HepG2 (cell line): ENCODE results near the gene FUBP3. TPM values are rescaled to one million over a fixed set of nuclear protein-coding genes. Genes with fewer than 3 reads are reported as not detected.

Source experiments
- HOXA7 ChIP-seq: sonication (generic); formaldehyde crosslinking; IDR thresholded peaks from 2 replicates; pipeline ENCODE4 v1.8.1; 2022; ENCODE audit warnings: mild to moderate bottlenecking, missing genetic modification reagents, moderate library complexity
- MATR3 ChIP-seq: sonication (generic); formaldehyde crosslinking; IDR thresholded peaks from 2 replicates; pipeline ENCODE4 v1.4.0; 2020; ENCODE audit warnings: missing genetic modification reagents
- NFYC ChIP-seq: IDR thresholded peaks from 2 replicates; pipeline ENCODE4 v1.6.1; 2016; ENCODE audit warnings: missing genetic modification reagents, missing compliant biosample characterization
- PAF1 ChIP-seq: IDR thresholded peaks from 2 replicates; pipeline ENCODE4 v1.6.1; 2016; ENCODE audit warnings: missing genetic modification reagents, missing compliant biosample characterization
- PAX8 ChIP-seq: sonication (generic); formaldehyde crosslinking; IDR thresholded peaks from 2 replicates; pipeline ENCODE4 v1.8.0; 2022; ENCODE audit warnings: mild to moderate bottlenecking, missing genetic modification reagents, borderline replicate concordance
- PHF21A ChIP-seq: sonication (generic); formaldehyde crosslinking; IDR thresholded peaks from 2 replicates; pipeline ENCODE4 v1.5.0; 2020; ENCODE audit warnings: mild to moderate bottlenecking, missing genetic modification reagents
- PTBP1 ChIP-seq: fragments of 200-400 bp; formaldehyde crosslinking; IDR thresholded peaks from 2 replicates; pipeline ENCODE4 v1.6.1; 2018; ENCODE audit warnings: low read length, low read depth; ENCODE audit not compliant: poor library complexity, severe bottlenecking
- SMARCC2 ChIP-seq: fragments of 450-650 bp; IDR thresholded peaks from 2 replicates; pipeline ENCODE4 v1.6.1; 2017; ENCODE audit warnings: antibody characterized with exemption, mild to moderate bottlenecking
- ZFY ChIP-seq: sonication (generic); formaldehyde crosslinking; IDR thresholded peaks from 2 replicates; pipeline ENCODE4 v1.4.0; 2020; ENCODE audit warnings: missing genetic modification reagents
- ZNF17 ChIP-seq: sonication (generic); formaldehyde crosslinking; IDR thresholded peaks from 2 replicates; pipeline ENCODE4 v1.5.0; 2020; ENCODE audit warnings: mild to moderate bottlenecking, missing genetic modification reagents
- ZNF510 ChIP-seq: sonication (generic); formaldehyde crosslinking; IDR thresholded peaks from 2 replicates; pipeline ENCODE4 v1.4.0; 2020; ENCODE audit warnings: low read depth, mild to moderate bottlenecking, missing genetic modification reagents
- ZNF629 ChIP-seq: sonication (generic); formaldehyde crosslinking; conservative IDR thresholded peaks from 2 replicates; pipeline ENCODE4 v1.5.0; 2020; ENCODE audit warnings: missing genetic modification reagents
- ZSCAN9 ChIP-seq: IDR thresholded peaks from 2 replicates; pipeline ENCODE4 v1.6.1; 2016; ENCODE audit warnings: borderline replicate concordance
- polyA plus RNA-seq, 8 experiments: library from polyadenylated mRNA; depleted of rRNA in 3 of 8; stranded (reverse) in 7 of 8; unstranded in 1 of 8; fragments of >200 nt; fragmentation: Illumina TruSeq in 4 of 8; extraction: Trizol in 4 of 8; gene quantifications; 2 replicates each; pipeline versions ENCODE4 v1.2.1 to v1.2.3, GENCODE V29; 2011 to 2016; ENCODE audit warnings: low read depth in 4 of 8, missing spikeins in 1 of 8, mixed read lengths in 1 of 8; ENCODE audit not compliant: insufficient read depth in 1 of 8
- total RNA-seq, 5 experiments: library from RNA; depleted of rRNA; stranded (reverse); fragments of >200 nt; fragmentation: Illumina TruSeq; extraction: Trizol; gene quantifications; 2 replicates each; pipeline ENCODE4 v1.2.3, GENCODE V29; 2016; ENCODE audit warnings: low read depth in 1 of 5
- TF ChIP-seq, protein P1 (sequence below): sonication (generic); formaldehyde crosslinking; IDR thresholded peaks from 2 replicates; pipeline ENCODE4 v1.5.0; 2020; ENCODE audit warnings: mild to moderate bottlenecking, missing genetic modification reagents, borderline replicate concordance
- TF ChIP-seq, protein P2 (sequence below): sonication (generic); formaldehyde crosslinking; IDR thresholded peaks from 2 replicates; pipeline ENCODE4 v1.5.1; 2020; ENCODE audit warnings: missing genetic modification reagents, mild to moderate bottlenecking, borderline replicate concordance
- TF ChIP-seq, protein P3 (sequence below): sonication (generic); formaldehyde crosslinking; IDR thresholded peaks from 2 replicates; pipeline ENCODE4 v1.9.0; 2021; ENCODE audit warnings: missing genetic modification reagents, mild to moderate bottlenecking, borderline replicate concordance
- TF ChIP-seq, protein P4 (sequence below): sonication (generic); formaldehyde crosslinking; IDR thresholded peaks from 2 replicates; pipeline ENCODE4 v1.4.0; 2020; ENCODE audit warnings: low read depth, mild to moderate bottlenecking, missing genetic modification reagents
- TF ChIP-seq, protein P5 (sequence below): sonication (generic); formaldehyde crosslinking; IDR thresholded peaks from 2 replicates; pipeline ENCODE4 v1.4.0; 2020; ENCODE audit warnings: missing genetic modification reagents

FUBP3 gene
- total and polyA plus RNA-seq, 2 of the 13 experiments (the other 11 are each of a cell fraction or from before 2014, with no cell fraction given): 28.7 to 40.0 TPM

DNA sequence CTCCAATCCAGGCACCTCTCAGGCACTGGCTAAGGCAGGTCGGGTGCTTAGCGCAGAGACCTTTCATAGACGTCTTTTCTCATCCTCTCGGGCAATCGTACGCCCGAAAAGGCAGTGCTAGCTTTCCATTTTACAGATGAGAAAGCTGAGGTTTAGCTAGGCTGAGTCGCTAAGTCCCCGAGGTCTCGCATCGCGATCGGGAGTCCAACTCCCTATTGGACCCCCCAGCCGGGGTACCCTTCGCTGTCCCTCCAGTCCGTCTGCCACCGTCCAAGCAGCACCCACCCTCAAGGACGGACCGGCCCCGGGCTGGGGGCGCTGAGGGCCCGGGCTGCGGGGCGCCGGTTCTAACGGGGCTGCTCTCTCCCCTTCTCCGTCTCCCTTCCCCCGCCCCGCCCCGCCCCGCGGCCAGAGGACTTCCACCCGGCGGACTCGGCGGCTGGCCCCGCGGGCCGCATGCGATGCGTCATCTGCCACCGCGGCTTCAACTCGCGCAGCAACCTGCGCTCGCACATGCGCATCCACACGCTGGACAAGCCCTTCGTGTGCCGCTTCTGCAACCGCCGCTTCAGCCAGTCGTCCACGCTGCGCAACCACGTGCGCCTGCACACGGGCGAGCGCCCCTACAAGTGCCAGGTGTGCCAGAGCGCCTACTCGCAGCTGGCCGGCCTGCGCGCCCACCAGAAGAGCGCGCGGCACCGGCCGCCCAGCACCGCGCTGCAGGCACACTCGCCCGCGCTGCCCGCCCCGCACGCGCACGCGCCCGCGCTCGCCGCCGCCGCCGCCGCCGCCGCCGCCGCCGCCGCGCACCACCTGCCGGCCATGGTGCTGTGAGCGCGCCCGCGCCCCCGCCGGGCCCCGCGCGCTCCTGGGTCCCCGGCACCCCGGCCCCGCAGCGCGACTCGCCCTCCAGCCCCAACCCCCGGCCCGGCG is 101.7 kb downstream of the FUBP3 start (continued):
- TF ChIP-seq, protein P1, sequence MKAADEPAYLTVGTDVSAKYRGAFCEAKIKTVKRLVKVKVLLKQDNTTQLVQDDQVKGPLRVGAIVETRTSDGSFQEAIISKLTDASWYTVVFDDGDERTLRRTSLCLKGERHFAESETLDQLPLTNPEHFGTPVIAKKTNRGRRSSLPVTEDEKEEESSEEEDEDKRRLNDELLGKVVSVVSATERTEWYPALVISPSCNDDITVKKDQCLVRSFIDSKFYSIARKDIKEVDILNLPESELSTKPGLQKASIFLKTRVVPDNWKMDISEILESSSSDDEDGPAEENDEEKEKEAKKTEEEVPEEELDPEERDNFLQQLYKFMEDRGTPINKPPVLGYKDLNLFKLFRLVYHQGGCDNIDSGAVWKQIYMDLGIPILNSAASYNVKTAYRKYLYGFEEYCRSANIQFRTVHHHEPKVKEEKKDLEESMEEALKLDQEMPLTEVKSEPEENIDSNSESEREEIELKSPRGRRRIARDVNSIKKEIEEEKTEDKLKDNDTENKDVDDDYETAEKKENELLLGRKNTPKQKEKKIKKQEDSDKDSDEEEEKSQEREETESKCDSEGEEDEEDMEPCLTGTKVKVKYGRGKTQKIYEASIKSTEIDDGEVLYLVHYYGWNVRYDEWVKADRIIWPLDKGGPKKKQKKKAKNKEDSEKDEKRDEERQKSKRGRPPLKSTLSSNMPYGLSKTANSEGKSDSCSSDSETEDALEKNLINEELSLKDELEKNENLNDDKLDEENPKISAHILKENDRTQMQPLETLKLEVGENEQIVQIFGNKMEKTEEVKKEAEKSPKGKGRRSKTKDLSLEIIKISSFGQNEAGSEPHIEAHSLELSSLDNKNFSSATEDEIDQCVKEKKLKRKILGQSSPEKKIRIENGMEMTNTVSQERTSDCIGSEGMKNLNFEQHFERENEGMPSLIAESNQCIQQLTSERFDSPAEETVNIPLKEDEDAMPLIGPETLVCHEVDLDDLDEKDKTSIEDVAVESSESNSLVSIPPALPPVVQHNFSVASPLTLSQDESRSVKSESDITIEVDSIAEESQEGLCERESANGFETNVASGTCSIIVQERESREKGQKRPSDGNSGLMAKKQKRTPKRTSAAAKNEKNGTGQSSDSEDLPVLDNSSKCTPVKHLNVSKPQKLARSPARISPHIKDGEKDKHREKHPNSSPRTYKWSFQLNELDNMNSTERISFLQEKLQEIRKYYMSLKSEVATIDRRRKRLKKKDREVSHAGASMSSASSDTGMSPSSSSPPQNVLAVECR (CRISPR knock-in tag): peak; percentile 75
- TF ChIP-seq, protein P2, sequence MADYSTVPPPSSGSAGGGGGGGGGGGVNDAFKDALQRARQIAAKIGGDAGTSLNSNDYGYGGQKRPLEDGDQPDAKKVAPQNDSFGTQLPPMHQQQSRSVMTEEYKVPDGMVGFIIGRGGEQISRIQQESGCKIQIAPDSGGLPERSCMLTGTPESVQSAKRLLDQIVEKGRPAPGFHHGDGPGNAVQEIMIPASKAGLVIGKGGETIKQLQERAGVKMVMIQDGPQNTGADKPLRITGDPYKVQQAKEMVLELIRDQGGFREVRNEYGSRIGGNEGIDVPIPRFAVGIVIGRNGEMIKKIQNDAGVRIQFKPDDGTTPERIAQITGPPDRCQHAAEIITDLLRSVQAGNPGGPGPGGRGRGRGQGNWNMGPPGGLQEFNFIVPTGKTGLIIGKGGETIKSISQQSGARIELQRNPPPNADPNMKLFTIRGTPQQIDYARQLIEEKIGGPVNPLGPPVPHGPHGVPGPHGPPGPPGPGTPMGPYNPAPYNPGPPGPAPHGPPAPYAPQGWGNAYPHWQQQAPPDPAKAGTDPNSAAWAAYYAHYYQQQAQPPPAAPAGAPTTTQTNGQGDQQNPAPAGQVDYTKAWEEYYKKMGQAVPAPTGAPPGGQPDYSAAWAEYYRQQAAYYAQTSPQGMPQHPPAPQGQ (CRISPR knock-in tag): no peak
- TF ChIP-seq ZFY (peak; percentile 79), ZSCAN9 (peak; percentile 45; the same call in 1 of the 2 replicates), PHF21A (CRISPR knock-in tag) (no peak), PTBP1 (no peak), PAF1 (CRISPR knock-in tag) (no peak), HOXA7 (no peak), SMARCC2 (no peak), ZNF629 (CRISPR knock-in tag) (peak; percentile 95), NFYC (CRISPR knock-in tag) (no peak), ZNF17 (CRISPR knock-in tag) (no peak), ZNF510 (0 out of 2 replicates have a peak, but pooled peaks have one; percentile 29), MATR3 (CRISPR knock-in tag) (no peak), PAX8 (CRISPR knock-in tag) (no peak; the same call in 1 of the 2 replicates)
- TF ChIP-seq, protein P3, sequence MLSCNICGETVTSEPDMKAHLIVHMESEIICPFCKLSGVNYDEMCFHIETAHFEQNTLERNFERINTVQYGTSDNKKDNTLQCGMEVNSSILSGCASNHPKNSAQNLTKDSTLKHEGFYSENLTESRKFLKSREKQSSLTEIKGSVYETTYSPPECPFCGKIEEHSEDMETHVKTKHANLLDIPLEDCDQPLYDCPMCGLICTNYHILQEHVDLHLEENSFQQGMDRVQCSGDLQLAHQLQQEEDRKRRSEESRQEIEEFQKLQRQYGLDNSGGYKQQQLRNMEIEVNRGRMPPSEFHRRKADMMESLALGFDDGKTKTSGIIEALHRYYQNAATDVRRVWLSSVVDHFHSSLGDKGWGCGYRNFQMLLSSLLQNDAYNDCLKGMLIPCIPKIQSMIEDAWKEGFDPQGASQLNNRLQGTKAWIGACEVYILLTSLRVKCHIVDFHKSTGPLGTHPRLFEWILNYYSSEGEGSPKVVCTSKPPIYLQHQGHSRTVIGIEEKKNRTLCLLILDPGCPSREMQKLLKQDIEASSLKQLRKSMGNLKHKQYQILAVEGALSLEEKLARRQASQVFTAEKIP: no peak
- TF ChIP-seq, protein P4, sequence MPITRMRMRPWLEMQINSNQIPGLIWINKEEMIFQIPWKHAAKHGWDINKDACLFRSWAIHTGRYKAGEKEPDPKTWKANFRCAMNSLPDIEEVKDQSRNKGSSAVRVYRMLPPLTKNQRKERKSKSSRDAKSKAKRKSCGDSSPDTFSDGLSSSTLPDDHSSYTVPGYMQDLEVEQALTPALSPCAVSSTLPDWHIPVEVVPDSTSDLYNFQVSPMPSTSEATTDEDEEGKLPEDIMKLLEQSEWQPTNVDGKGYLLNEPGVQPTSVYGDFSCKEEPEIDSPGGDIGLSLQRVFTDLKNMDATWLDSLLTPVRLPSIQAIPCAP (CRISPR knock-in tag): peak; percentile 31; the same call in 1 of the 2 replicates
- TF ChIP-seq, protein P5, sequence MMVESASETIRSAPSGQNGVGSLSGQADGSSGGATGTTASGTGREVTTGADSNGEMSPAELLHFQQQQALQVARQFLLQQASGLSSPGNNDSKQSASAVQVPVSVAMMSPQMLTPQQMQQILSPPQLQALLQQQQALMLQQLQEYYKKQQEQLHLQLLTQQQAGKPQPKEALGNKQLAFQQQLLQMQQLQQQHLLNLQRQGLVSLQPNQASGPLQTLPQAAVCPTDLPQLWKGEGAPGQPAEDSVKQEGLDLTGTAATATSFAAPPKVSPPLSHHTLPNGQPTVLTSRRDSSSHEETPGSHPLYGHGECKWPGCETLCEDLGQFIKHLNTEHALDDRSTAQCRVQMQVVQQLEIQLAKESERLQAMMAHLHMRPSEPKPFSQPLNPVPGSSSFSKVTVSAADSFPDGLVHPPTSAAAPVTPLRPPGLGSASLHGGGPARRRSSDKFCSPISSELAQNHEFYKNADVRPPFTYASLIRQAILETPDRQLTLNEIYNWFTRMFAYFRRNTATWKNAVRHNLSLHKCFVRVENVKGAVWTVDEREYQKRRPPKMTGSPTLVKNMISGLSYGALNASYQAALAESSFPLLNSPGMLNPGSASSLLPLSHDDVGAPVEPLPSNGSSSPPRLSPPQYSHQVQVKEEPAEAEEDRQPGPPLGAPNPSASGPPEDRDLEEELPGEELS (CRISPR knock-in tag): peak; percentile 30; the same call in 1 of the 2 replicates
